GM18867 (cell line): ENCODE data around the gene IQGAP2.

Source experiments
- ATAC-seq: cut with Tn5 transposase; IDR thresholded peaks from one replicate; pipeline ENCODE4 v1.9.1; 2021; ENCODE audit warnings: mild to moderate bottlenecking, moderate library complexity; ENCODE audit not compliant: unreplicated experiment

IQGAP2 gene

DNA sequence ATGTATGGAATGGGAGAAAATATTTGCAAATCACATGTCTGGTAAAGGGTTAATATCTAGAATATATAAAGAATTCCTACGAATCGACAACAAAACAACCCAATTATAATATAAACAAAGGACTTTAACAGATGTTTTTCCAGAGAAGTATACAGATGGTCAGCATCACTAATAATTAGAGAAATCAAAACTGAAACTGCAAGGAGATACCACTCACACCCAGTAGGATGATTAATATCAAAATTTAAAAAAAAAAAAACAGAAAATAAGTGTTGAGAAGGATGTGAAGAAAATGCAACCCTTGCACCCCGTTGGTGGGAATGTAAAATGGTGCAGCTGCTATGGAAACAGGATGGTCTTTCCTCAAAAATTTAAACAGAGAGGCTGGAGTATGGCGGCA, 278.2 kb downstream of the IQGAP2 start:
- no peak for ATAC-seq

DNA sequence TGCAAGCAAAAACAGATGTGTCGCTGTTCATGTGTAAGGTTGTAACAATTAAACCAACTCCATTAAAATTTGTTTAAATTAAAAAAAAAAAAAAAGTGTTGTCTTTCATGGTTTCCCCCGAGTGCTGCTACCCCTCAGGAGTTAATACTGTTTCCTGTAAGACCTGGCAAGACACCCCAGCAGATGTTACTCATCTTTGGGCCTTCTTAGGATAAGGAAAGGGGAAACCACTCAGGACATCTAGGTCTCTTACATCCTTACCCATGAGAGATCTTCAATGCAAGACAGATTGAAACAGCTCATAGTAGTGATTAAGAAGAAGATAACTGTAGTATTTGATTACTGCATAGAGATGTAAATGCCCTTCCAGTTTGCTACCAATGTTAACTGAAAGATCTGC, 279.3 kb downstream of the IQGAP2 start:
- no peak for ATAC-seq

DNA sequence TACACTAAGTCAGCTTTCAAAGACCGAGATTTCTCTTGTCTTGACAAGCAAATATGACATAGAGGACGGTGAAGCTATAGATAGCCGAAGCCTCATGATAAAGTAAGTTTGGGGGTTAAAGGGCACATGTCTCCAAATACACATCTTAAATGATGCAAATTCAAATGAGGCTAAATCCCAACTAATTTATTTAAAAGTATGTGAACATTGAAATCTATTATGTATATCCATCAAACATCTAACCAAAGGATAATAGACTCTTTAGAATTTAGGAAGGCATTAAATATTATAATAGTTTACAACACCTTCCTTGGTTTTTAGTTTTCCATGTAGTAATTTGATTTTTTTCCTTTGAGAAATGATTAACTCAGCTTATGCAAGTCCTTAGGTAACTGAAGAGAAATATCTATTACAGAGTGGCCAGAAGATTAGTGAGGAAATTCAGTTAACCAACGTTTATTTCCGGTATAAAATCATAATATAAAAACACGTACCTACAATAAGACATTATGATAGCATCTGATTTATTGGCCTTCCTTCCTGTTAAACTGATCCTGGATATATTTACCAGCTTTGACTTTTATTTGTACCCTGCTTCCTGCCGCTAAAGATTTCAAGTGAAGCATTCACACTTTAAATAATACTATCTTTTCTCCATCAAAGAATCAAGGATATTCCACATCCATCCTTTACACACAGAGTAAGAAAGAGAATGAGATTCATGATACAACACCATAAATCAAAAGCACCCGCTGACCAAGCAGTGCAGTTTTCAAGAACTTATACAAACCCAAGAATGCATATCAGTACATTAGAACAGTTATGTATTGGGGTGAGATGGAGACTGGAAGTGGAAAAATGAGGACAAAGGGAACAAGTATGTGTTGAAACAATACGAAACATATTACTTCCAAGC, 281.0 kb downstream of the IQGAP2 start:
- no peak for ATAC-seq

DNA sequence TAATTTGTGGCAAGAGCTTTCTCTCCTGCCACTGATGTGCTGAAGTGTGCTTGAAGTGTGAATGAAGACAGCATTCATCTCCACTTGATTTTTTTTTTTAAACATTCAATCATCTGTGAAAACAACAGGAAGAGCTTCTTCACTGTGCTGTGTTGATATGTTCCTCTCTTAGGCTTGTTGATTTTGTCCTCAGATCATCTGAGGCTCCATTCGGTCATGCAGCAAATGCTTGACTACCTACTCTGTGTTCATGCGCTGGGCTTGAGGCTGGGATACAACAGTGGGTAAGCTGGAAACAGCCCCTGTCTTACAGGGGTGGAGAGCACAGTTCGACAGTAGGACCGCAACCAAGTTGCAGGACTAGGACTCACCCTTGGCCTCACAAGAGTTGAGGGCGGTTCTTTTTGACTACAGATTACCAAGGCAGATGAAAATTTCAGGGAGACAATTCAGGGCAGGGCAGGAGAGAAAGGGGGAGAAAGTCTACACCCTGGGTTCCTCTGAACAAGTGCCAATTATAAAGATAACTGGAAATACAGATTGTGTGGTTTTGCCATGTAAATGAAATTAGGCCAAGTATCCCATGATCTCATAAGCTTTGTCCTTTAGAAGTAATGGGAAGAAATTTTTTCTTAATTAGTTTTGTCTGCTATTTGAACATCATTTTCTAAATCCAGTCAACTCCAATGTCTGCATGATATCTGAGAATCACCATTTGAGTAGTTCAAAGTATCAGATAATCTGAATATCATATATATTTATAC, 281.9 kb downstream of the IQGAP2 start:
- ATAC-seq: no peak

DNA sequence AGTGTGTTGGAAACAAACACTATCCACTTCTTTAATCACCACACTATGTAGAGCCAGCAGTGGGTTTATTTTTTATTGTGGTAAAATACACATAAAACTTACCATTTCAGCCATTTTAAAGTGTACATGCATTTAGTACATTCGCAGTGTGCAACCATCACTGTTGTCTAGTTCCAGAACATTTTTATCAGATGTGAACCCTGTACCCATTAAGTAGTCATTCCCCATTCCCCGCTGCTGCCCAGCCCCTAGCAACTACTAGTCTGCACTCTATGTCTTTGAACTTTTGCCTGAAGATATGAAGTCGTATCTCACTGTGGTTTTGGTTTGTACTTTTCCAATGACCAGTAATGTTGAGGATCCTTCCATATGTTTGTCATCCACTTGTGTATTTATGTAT, 282.6 kb downstream of the IQGAP2 start:
- ATAC-seq: no peak

DNA sequence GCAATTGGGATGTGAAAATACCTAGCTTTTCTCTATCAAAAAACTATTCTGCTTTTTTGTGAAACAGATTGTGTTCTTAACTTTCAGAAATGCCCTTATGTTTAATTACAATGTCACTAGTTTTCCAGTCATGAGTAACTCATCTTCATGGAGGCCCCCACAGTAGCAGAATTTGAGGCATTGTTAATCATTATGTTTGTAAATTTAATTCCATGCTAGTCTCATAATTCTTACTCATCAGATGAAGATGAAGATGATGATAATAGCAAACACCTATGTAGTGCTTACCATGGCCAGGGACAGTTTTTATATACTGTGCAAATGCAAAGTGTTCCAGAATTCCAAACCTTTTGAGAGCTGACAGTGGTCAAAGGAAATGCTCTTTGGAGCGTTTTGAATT, 285.1 kb downstream of the IQGAP2 start:
- ATAC-seq: no peak

DNA sequence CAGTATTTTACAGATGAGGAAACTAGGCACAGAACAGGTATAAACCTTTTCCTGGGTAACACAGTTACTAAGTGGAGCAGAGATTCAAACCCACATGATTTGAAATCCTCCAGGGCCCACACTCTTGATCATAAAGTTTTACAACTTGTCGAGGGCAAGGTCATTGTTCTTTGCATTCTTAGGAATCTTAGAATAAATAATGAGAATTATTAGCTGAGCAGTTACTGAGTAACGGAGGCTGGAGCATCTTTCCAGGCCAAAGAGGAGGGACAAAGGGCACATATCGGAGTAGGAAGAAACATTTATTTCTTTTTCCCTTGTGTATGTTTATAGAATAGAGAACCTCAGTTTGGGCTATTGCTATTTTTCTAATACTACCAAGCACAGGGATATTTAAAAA, 285.8 kb downstream of the IQGAP2 start:
- ATAC-seq: no peak

DNA sequence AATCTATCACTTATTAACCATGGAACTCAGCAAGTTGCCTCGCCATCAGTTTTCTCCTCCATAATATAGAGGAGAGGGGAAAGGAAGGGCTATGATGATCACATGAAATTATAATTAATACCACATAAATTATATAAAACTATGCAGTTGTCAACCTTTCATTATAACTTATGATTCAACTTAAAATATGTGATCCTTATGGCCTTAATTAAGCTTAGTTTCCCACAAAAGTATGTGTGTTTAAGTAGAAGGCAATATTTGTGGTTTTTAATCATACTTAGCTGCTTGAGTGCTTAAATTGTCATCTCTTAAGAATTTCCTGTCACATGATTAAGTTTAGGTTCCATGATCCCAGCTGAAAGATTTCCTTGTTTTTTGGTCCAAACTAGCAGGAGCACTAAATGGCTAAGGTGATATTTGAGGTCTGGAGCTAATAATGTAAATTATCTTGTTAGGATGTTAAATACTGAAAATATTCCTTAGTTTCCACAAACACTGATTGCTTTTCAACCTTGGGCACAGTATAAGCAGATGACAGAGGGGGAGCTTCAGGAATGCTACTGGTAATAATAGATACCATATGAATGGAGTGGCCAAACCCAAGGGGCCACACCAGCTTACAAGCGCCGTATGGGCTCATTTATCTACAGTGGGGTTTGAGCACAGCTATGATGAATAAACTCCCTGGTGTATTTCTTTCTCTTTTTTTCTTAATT, 286.4 kb downstream of the IQGAP2 start:
- ATAC-seq: no peak

DNA sequence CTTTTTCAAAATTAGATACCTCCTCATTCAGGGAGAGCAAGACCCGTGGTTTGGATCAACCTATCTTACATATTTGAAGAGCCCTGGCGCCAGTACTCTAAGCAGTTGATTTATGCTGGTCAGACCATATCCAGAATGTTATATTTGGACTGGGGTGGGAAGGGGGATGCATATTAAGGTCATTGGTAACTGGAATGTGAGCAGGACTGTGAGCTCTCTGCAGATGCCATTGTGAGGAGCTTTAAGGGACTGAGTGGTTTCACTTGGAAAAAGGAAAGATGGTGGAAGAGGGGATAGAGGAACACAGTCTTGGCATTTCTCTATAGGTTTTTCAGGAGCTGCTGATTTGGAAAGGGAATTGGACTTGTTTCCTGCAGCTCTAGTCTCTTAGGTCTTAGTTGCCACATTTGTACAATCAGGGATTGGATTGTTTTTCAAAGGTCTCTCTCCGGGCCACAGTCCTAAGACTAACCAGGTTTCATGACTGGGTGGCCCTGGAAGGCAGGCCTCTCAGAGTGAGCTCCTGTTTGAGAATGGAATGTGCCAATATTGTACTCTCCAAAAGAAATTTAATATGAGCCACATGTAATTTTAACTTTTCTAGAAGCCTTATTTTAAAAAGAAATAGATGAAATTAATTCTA, 287.1 kb downstream of the IQGAP2 start:
- ATAC-seq: no peak

DNA sequence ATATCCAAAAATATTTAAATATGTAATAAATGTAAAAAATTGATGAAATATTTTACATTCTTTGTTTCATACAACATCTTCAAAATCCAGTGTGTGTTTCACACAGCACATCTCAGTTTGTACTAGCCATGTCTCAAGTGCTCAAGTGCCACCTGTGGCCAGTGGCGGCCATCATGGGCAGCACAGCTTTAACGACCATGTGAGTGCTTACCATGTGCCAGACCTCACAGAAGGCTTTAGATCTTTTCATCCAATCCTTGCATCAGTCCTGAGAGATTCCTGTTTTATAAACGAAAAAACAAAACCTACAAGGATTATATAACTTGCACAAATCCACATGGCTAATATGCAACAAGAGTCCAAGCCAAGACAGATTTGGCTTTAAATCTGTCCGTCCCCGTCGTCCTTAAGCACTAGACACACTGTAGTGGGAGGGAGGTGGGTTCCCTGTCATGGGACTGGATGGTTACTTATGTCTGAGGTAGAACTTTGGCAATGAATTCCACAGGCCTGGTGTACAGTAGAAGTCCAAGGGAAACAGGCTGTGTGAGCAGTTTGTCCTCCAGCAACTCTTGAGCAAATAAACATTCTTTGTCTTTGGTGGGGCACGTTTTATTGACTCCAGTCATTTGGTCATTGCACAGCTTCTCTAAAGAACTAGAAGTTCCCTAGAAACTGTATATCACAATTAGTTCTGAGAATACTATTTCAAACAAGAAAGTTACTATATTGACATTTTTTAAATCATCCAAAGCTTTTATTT, 287.8 kb downstream of the IQGAP2 start:
- no peak for ATAC-seq

DNA sequence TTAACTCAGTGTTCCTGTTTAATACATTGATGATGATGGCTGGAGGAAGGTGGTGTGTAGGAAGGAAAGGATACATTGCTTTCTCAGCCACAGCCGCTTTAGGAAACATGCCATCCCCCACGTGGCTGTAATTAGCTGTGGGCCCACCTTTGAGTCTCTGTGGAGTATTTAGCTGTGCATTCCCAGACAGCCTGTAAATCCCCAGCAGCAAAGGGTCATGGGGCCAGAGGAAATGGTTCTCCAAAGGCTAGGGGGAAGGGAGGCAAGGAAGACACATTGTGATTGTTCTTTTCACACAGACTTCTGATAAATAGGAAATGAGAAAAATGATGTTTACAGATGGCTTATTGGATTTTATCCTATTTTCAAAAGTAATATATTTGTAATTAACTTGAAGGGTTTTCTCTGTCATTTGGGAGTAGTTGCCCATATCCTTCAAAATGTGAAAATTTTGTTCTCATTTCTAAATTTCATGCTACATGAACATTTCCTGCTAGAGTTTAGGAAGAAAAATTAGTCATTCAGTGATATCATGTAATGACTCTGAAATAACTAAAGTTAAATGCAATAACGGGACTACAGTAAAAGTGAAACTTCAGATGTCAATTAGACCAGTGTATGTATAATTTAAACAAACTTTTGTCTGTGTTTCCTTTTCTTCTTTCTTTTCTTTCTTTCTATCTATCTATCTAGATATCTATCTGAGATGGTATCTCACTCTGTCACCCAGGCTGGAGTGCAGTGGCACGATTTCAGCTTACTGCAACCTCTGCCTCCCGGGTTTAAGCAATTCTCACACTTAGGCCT, 288.6 kb downstream of the IQGAP2 start:
- no peak for ATAC-seq

DNA sequence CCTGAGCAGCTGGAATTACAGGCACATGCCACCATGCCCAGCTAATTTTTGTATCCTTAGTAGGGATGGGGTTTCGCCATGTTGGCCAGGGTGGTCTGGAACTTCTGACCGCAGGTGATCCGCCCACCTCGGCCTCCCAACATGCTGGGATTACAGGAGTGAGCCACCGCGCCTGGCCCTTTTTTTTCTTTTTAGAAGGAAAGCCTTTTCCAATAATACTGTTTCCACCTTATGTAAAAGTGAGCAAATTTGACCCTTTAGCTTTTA, 289.1 kb downstream of the IQGAP2 start:
- no peak for ATAC-seq

DNA sequence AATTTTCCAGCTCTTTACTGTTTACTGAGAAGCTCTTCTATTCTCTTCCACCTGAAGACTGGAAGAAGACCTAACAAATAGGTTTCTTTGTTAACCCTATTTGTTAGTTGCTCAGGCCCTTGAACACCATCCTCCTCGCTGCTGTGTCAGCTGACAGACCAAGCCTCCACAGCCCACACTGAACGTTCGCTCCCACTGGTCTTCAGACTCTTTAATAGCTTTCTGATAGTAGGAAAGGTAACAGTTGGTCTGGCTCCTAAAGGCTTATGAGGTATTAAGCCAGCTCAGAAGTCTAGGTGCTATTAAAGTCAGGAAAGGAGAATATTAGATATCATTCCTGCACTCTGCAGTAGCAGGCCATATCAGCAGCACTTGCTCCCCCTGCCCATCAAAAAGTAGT, 289.6 kb downstream of the IQGAP2 start:
- no peak for ATAC-seq

DNA sequence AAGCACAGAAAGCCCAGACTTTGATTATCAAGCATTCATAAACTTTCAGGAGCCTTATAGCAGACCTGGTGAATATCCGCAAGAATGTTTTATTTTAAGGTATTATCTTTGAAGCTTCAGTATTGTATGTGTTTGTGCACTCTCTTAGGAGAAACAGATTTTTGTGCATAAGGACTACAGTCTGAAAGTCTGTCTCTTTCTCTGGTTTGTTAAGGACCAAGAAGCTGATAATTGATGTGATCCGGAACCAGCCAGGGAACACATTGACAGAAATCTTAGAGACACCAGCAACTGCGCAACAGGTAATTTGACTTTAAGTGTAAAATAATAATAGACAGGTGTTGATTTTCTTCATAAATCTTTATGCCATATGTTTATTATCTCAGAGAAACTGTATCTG, 290.1 kb downstream of the IQGAP2 start:
- ATAC-seq: no peak

DNA sequence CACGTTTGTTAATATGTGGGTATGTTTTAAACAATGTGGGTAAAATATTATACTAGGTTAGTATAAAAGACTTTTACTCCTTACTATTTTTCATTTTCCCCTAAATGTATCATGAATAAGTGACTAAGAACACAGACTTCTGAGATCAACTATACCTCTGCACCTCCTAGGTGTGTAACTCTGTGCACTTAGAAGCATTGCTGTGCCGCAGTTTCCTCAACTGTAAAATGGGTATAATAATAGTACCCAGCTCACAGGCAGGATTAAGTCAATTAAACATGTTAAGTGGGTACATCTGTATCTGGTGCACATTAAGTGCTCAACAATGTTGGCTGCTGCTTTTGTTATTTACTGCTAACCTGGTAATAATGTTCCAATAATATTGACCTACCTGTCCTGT, 291.2 kb downstream of the IQGAP2 start:
- no peak for ATAC-seq

DNA sequence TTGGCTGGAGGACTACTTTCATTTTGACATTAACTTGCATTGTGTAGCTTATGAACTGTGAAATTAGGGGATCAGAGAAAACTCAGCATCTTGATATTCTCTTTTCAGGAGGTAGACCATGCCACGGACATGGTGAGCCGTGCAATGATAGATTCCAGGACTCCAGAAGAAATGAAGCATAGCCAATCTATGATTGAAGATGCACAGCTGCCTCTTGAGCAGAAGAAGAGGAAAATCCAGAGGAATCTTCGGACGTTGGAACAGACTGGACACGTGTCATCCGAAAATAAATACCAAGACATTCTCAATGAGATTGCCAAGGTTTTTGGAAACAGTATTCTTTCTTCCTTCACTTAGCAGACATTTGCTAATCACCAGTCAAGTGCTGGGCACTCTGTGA, 292.3 kb downstream of the IQGAP2 start:
- no peak for ATAC-seq

DNA sequence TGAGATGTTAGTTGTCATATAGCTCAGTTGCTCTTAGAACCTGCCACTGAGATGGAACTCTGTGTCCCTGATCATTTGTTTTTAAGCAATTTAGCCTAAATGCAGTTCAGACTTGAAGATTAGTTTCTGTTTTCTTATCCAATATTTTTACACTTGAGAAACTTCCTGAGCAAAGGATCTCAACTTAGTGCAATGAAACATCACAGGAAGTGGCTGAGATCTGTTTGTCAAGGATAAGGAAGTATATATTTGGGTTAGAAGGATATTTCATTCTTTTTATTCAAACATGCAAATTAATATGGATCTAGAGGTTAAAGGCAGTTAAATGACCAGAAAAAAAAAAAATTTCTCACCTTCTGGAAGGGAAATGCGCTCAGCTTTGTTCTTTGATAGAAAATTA, 293.2 kb downstream of the IQGAP2 start:
- no peak for ATAC-seq

DNA sequence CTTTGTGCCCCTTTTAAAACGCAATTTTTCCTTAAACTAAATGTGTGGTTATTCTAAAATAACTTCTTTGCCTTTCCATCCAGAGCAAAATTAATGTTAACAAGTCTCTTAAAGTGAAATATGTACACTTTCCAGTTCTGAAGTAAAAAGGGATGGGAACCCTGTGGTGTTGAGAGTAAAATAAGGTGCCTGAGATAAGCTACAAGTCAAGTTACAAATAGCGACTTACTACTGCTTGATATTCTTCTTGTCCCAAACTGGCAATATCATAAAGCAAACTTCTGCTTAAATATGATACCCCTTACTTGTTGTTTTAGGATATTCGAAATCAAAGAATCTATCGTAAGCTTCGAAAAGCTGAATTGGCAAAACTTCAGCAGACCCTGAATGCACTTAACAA, 294.6 kb downstream of the IQGAP2 start:
- no peak for ATAC-seq

DNA sequence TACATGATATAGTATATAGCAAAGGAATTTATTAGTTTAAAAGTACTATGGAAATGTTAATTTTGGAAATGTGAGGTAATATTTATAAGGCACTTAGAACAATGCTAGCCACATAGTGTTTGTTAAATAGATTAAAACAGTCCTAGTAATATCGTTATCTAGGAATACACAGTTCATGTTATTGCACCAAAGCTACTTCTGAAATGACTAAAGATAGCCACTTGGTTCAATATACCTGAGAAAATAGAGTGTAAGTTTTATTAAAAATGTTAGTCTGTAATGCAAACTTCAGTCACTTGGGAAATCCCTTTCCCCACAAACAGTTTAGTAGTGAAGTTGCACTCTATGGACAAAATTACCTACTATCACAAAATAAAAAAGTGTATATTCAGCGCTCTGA, 297.5 kb downstream of the IQGAP2 start:
- ATAC-seq: no peak

DNA sequence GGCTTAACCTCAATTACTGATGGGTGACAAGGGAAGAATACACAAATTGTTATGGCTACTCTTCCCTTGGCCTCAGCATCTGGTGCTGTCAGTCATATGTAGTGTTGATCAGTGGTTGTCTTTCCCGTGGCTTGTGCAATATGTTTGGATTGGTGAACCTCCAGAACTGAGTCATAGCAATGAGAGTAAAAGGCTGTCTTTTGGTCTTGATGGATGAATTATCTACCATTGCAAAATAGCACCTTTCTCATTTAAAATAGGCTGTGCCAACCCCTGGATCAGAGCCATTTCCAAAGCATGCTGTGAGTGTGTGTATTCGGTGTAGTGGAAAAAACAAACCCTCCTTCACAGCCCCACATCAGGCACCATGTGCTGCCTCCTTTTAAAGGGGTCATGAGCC, 298.2 kb downstream of the IQGAP2 start:
- ATAC-seq: no peak
